ENCODE data around the gene HOXA2.

HOXA2 gene

DNA sequence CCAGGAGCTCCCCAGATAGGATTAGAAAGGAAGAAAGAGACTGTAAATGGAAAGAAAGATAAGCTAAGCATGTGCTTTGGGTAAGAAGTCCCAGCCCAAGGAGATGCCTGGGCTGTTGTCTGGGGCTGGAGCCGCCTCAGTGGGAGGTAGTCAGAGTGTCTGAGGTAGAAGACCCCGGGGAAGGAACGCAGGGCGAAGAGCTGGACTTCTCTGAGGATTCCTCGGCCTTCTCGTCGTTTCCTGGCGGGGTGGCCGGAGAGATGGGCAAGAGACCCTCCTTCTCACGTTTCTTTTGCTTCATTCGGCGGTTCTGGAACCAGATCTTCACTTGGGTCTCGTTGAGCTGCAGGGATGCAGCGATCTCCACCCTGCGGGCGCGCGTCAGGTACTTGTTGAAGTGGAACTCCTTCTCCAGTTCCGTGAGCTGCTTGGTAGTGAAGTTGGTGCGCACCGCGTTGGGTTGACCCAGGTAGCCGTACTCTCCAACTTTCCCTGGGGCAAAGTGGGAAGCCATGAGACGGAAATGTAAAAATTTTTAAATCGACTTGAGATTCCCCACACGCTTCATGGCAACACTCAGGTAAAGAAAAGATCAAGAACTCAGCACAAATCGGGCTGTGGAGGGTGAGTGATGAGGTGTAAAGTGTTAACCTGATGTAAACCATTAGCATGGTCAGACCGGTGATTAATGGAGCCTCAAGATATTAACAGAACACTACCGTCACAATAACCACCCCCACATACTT lies 8.0 kb downstream of the HOXA2 start:
- DNase-seq (ENCODE audit: low read depth), result no peak
- no peak overlapping the region for H3K4me3 ChIP-seq (ENCODE audit: low read depth, low read length)
- TF ChIP-seq, protein P1, sequence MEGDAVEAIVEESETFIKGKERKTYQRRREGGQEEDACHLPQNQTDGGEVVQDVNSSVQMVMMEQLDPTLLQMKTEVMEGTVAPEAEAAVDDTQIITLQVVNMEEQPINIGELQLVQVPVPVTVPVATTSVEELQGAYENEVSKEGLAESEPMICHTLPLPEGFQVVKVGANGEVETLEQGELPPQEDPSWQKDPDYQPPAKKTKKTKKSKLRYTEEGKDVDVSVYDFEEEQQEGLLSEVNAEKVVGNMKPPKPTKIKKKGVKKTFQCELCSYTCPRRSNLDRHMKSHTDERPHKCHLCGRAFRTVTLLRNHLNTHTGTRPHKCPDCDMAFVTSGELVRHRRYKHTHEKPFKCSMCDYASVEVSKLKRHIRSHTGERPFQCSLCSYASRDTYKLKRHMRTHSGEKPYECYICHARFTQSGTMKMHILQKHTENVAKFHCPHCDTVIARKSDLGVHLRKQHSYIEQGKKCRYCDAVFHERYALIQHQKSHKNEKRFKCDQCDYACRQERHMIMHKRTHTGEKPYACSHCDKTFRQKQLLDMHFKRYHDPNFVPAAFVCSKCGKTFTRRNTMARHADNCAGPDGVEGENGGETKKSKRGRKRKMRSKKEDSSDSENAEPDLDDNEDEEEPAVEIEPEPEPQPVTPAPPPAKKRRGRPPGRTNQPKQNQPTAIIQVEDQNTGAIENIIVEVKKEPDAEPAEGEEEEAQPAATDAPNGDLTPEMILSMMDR (IDR thresholded peaks at IDR 0.05; ENCODE audit: low read depth, low read length, missing control alignments), result no peak

DNA sequence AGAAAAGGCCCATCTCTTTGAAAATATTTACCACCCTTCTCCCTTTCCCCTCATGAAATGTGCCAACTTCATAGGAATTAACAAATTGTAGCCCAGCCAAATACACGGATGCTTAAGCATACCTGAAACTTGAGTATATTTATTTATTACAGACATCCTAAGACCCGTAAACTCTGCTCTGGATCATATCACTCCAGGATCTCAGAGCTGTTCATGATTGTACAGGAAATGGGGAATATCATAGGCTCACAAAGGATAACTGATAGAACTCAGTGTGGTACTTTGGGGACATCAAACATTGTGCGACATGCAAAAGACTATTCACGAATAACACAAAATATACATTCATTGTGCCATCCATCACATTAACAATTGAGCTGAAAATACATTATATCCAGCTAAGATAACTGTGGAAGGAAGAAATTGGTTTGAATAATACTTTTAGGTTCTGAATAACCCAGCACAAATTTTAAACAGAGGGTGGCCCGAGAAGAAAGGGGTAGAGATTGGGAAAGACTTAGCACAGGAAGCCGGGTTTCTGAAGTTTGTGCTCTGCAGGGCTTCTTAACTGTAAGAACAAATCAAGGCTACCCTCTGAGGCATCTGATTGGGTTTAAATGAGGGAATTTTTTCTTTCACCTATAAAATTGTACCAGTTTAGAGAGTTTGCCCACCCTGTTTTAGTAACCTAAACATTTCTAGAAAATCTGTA lies 9.1 kb downstream of the HOXA2 start:
- no peak for DNase-seq (ENCODE audit: low read depth)
- no peak overlapping the region for H3K4me3 ChIP-seq (ENCODE audit: low read depth, low read length)
- TF ChIP-seq, protein P1 (IDR thresholded peaks at IDR 0.05; ENCODE audit: low read depth, low read length, missing control alignments), result no peak

DNA sequence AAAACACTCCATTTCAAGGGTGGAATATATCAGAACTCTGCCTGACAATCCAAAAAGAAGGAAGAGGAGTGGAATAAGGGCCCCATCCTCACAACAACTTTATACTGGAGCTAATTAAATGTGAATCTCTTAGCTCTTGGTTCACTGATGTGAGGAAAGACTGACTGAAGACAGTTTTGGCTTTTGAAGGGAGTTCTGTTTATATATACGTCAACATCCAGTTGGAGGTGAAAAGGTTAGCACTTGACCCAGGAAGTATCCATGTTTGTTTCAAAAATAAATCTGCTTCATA lies 9.7 kb downstream of the HOXA2 start:
- TF ChIP-seq, protein P1 (IDR thresholded peaks at IDR 0.05; ENCODE audit: low read depth, low read length, missing control alignments), result no peak
- no peak overlapping the region for H3K4me3 ChIP-seq (ENCODE audit: low read depth, low read length)
- no peak for DNase-seq (ENCODE audit: low read depth)

DNA sequence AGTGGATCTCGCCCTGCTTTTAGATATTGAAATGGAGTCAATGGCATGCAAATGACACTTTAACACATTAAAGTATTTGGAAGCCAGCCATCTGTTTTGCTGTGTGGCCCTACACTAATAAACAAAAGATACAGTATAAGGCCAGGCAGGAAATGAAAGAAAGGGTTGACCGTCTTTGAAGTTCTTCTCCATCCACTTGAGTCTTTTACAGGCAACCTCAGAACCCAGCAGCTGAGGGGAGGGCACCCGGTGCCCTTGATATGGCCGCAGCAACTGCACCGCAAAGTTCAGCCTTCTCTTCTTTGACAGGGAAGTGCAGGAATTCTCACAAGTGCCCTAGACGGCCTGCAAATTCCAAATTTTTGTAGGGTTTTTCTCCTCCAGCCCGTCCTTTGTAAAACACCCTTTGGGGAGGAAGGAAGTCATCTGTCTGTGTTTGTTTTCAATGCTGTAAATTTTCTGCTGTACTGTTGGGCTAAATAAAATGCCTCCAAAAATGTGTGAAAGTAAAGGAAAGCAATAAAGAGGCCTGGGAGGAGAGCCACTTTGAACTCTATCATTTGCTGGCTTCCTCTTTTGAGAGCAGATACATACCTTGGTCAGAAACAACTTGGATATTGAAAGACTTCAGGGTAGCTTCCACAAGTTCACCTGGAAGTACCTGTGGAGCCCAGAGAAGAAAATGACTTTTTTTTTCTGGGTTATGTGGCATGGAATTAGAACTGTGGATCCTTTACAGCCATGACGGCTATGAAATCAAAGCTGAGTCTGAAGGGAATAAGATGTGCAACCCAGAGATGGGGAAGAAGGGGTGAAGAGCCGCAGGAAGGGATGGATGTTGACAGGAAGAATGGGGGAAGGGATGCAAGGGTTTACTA lies 10.3 kb downstream of the HOXA2 start:
- no peak for DNase-seq (ENCODE audit: low read depth)
- no peak overlapping the region for H3K4me3 ChIP-seq (ENCODE audit: low read depth, low read length)
- TF ChIP-seq, protein P1 (IDR thresholded peaks at IDR 0.05; ENCODE audit: low read depth, low read length, missing control alignments), result no peak

DNA sequence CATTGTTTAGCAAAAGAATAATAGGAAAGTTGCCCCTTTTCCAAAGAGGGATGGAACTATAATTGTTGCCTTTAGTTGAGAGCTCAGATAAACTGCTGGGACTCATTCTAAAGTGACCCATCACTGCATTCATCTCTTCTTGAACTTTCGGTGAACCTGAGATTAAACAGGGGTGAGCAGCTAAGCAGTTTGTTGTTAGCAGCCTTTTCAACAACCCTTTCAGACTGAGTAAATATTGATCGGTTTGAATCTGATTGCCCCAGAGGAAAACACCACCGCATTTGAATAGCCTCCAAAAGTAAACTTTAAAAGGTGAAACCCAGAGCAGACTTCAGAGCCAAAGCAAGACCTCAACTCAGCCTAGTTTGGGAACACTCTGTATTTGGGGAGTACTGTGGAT lies 11.4 kb downstream of the HOXA2 start:
- TF ChIP-seq, protein P1 (IDR thresholded peaks at IDR 0.05; ENCODE audit: low read depth, low read length, missing control alignments), result no peak
- DNase-seq (ENCODE audit: low read depth), result no peak

DNA sequence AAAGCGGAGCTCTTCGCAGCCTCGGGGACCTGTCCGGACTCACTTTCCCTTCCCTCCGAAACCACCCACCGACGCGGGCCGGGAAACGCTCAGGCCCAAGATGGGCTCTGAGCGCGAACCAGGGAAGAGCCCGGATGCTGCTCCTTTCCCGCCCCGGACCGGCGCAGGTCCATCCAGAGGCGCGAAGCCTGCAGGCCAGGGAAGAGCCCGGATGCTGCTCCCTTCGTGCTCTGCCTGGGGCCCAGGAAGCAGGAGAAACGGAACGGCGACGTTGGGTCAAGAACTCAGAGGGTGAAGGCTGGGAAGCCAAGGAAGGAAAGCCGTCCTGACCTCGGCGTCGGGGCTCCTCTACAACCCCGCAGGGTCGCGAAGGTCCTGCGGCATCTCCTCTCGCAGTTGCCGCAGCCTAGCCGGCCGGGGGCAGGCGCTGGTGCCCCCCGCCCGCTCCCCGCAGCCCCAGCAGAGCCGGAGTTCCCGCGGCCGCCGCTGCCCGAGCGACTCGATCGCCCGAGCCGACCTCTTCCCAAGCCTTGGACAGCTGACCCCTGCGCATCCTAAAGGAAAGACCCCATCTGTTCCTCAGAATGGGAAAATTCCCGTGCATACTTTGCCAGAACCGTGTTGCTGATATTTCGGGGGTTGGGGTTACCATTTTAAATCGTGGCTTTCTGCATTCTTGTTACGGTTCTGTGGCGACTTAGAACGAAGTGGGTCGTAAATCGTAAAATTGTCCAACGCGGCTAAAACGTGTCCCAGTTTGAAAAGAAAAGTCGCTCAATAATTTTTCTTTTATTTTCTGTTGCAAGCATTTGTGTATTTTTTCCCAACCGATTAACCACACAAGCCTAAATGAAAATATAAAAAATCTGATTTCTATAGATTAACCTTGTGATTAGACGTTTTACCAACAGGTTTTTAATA lies 14.2 kb downstream of the HOXA2 start:
- H3K4me3 ChIP-seq (ENCODE audit: low read depth, low read length), result no peak overlapping the region
- DNase-seq (ENCODE audit: low read depth), result no peak
- TF ChIP-seq, protein P1 (IDR thresholded peaks at IDR 0.05; ENCODE audit: low read depth, low read length, missing control alignments), result no peak

More for the DNA sequence above, 11.4 kb downstream of the HOXA2 start:
- no peak overlapping the region for H3K4me3 ChIP-seq (ENCODE audit: low read depth, low read length)

Measured in GM12864 (cell line).